ENCODE data around the gene ANAPC15.

GRCh38 chr11:72098741-72099140, 13.8 kb downstream of the ANAPC15 start:
- TF ChIP-seq POLR2A (IDR thresholded peaks at IDR 0.05) = no peak
- TF ChIP-seq CTCF (IDR thresholded peaks at IDR 0.05) = no peak

Data from prostate gland (tissue), 2 donors.